Endothelial cell (in vitro differentiated cells): ENCODE data around the gene CAMKK2. TPM values are rescaled to one million over a fixed set of nuclear protein-coding genes. Genes with fewer than 3 reads are reported as not detected.
A peak's percentile ranks its signal among the peaks of the same experiment; 100 is the strongest.
"Not testable (repeated sequence)": the region's sequence is repeated elsewhere in the genome, so short reads cannot be mapped to it uniquely, and the experiment has no call there.

Experiments used
- DNase-seq: peaks from one replicate; pipeline ENCODE4 v3.0.0; 2021; ENCODE audit warnings: low spot score
- H3K27ac Mint-ChIP-seq: one replicate; pipeline ENCODE4 v1.8.0; 2021; ENCODE audit warnings: mixed read lengths, inconsistent platforms; ENCODE audit not compliant: unreplicated experiment
- H3K27me3 Mint-ChIP-seq: one replicate; pipeline ENCODE4 v1.8.0; 2021; ENCODE audit warnings: mild to moderate bottlenecking, moderate library complexity, mixed read lengths, inconsistent platforms; ENCODE audit not compliant: unreplicated experiment
- H3K36me3 Mint-ChIP-seq: one replicate; pipeline ENCODE4 v1.8.0; 2021; ENCODE audit warnings: mild to moderate bottlenecking, low read depth, mixed read lengths, inconsistent platforms; ENCODE audit not compliant: unreplicated experiment
- H3K4me1 Mint-ChIP-seq: one replicate; pipeline ENCODE4 v1.8.0; 2021; ENCODE audit warnings: mild to moderate bottlenecking, mixed read lengths, inconsistent platforms; ENCODE audit not compliant: unreplicated experiment
- H3K4me3 Mint-ChIP-seq: one replicate; pipeline ENCODE4 v1.8.0; 2021; ENCODE audit warnings: mild to moderate bottlenecking, mixed read lengths, inconsistent platforms; ENCODE audit not compliant: unreplicated experiment
- H3K9me3 Mint-ChIP-seq: one replicate; pipeline ENCODE4 v1.8.0; 2021; ENCODE audit warnings: mixed read lengths, inconsistent platforms; ENCODE audit not compliant: unreplicated experiment
- total RNA-seq: library from RNA; stranded (reverse); fragmentation: NEBNext Ultra II Directional; extraction: Animal tissue kit (Norgen Biotek cat#: 25700); gene quantifications from one replicate; pipeline ENCODE4 v1.2.1, GENCODE V29; 2021; ENCODE audit not compliant: unreplicated experiment
- TF ChIP-seq, protein P1 (sequence below): fragments of 200-600 bp; sonication (generic); IDR thresholded peaks from one replicate; pipeline ENCODE4 v1.5.0; 2021; ENCODE audit warnings: antibody characterized with exemption; ENCODE audit not compliant: unreplicated experiment

Gene CAMKK2
- total RNA-seq, 1 donor from 2014 or later = 44.5 TPM

DNA sequence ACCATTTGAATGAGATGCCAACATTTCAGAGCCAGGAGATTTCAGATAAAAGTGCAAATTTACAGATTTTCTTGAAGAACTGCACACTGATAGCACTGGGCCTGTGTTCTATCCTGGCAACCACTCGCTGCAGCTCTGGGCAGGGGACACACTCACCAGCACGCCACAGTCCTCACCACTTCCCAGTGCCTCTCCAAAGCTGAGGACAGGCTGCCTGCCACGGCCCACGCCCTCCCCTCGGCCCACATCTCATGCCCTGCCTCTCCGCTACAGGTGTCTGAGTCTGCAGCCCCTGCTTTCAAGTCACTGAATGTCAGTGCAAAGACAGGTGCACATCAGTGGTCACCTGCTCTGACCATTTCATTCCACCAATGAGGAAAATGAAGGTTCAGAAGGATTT is 12.7 kb downstream of the CAMKK2 start:
- Mint-ChIP-seq H3K4me3 (no peak overlapping the region), H3K27me3 (peaks cover 1% of the 10 kb centered on the region), H3K4me1 (peaks cover 29% of the 10 kb centered on the region), H3K9me3 (no peaks in the 10 kb centered on the region), H3K36me3 (peaks cover 2% of the 10 kb centered on the region), H3K27ac (no peak overlapping the region)
- TF ChIP-seq, protein P1, sequence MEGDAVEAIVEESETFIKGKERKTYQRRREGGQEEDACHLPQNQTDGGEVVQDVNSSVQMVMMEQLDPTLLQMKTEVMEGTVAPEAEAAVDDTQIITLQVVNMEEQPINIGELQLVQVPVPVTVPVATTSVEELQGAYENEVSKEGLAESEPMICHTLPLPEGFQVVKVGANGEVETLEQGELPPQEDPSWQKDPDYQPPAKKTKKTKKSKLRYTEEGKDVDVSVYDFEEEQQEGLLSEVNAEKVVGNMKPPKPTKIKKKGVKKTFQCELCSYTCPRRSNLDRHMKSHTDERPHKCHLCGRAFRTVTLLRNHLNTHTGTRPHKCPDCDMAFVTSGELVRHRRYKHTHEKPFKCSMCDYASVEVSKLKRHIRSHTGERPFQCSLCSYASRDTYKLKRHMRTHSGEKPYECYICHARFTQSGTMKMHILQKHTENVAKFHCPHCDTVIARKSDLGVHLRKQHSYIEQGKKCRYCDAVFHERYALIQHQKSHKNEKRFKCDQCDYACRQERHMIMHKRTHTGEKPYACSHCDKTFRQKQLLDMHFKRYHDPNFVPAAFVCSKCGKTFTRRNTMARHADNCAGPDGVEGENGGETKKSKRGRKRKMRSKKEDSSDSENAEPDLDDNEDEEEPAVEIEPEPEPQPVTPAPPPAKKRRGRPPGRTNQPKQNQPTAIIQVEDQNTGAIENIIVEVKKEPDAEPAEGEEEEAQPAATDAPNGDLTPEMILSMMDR = no peak
- no peak for DNase-seq

DNA sequence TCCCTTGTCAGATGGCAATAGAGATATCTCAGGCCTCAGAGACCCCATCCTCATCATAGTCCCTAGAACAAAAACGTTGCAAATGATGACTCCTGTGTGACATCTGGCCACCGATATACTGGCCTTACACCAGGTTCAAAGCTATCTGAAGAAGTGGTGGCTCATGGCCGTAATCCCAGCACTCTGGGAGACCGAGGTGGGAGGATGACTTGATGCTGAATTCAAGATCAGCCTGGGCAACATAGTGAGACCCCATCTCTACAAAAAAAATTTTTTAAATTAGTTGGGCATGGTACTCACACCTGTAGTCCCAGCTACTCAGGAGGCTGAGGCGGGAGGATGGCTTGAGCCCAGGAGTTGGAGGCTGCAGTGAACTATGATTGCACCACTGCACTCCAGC is 13.1 kb downstream of the CAMKK2 start:
- no peak overlapping the region for H3K4me3 Mint-ChIP-seq
- no peaks in the 10 kb centered on the region for H3K9me3 Mint-ChIP-seq
- peaks cover 6% of the 10 kb centered on the region for H3K36me3 Mint-ChIP-seq
- TF ChIP-seq, protein P1 = no peak
- no peak overlapping the region for H3K27ac Mint-ChIP-seq
- no peak for DNase-seq
- peaks cover 1% of the 10 kb centered on the region for H3K27me3 Mint-ChIP-seq
- H3K4me1 Mint-ChIP-seq = peaks cover 33% of the 10 kb centered on the region

DNA sequence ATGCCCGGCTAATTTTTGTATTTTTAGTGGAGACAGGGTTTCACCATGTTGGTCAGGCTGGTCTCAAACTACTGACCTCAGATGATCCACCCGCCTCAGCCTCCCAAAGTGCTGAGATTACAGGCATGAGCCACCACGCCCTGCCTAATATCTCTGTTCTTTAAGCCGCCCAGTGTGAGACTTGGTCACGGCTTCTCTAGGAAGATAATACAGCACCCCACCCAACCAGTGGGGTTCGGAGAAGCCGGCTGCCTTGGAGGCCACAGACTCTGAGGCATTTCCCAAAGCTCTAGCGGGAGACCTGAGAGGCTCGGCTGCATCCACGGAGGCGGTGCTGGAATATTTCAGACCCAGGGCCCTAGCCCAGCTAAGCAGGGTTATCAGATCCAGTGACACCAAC is 13.6 kb downstream of the CAMKK2 start:
- not testable (repeated sequence) for H3K9me3 Mint-ChIP-seq, H3K27ac Mint-ChIP-seq, DNase-seq, H3K4me3 Mint-ChIP-seq, H3K36me3 Mint-ChIP-seq, H3K27me3 Mint-ChIP-seq
- H3K4me1 Mint-ChIP-seq = peaks cover 34% of the 10 kb centered on the region

DNA sequence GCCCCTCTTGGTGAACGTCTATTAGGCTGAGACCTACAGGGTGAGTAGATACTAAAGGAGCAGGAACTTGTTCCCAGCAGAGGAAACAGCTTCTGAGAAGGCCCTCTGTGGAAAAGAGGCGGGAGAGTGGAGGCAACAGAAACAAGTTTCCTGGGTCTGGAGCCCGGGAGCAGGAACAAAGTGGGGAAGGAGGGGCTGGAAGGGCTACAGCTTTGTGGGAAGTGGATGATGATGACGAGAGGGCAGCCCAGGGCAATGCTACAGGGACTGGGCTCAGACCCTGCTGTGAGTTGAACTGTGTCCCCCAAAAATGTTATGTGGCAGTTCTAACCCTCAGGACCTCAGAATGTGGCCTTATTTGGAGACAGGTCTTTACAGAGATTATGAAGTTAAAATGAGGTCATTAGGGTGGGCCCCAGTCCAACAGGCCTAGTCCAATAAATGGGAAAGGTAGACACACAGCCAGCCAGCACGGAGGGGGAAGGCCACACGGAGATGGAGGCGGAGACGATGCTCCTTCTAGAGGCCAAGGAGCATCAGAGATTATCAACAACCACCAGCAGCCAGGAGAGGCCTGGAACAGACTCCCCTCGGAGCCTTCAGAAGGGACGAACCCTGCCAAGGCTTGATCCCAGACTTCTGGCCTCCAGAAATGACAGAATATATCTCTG is 14.3 kb downstream of the CAMKK2 start:
- H3K27me3 Mint-ChIP-seq = peaks cover 1% of the 10 kb centered on the region
- no peaks in the 10 kb centered on the region for H3K9me3 Mint-ChIP-seq
- no peak for DNase-seq
- H3K4me3 Mint-ChIP-seq = peak overlapping the region; percentile 42
- H3K4me1 Mint-ChIP-seq = peaks cover 34% of the 10 kb centered on the region
- H3K27ac Mint-ChIP-seq = peak overlapping the region; percentile 84
- H3K36me3 Mint-ChIP-seq = peaks cover 12% of the 10 kb centered on the region
- TF ChIP-seq, protein P1 = no peak

DNA sequence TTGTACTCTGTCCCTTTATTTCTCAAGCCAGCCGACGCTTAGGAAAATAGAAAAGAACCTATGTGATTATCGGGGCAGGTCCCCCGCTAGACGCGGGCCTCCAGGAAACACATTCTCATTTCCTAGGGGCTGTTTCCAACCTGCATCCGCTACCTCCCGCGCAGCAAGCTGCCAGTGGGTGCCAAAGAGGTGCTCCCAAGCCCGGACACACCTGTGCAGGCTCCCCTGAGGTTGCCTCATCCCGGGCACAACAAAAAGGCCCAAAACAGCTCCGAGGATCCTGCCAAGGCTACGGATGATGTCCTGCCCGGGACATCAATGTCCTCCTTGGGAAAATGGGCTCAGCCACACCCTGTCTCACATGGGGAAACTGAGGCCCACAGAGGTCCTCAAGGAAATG is 15.4 kb downstream of the CAMKK2 start:
- H3K27me3 Mint-ChIP-seq, H3K4me3 Mint-ChIP-seq, H3K9me3 Mint-ChIP-seq, DNase-seq: not testable (repeated sequence)
- Mint-ChIP-seq H3K4me1 (peaks cover 34% of the 10 kb centered on the region), H3K36me3 (peaks cover 16% of the 10 kb centered on the region), H3K27ac (peak overlapping the region; percentile 59)

DNA sequence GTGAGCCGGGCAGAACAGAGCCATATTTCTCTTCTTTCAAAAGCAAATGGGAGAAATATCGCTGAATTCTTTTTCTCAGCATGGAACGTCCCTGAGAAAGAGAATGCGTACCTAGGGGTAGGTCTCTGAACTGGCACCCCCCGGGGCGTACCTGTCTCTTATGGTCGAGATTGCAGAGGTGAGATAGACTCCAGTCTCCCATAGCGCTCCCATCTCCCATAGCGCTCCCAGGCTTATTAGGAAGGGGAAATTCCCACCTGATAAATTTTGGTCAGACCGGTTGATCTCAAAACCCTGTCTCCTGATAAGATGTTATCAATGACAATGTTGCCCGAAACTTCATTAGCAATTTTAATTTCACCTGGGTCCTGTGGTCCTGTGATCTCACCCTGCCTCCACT is 16.0 kb downstream of the CAMKK2 start:
- not testable (repeated sequence) for H3K27me3 Mint-ChIP-seq, H3K4me3 Mint-ChIP-seq, H3K9me3 Mint-ChIP-seq, DNase-seq
- Mint-ChIP-seq H3K36me3 (peaks cover 17% of the 10 kb centered on the region), H3K4me1 (peaks cover 34% of the 10 kb centered on the region), H3K27ac (peak overlapping the region; percentile 87)
